GM20000 (cell line): ENCODE measurements around the gene PGBD2.
"Not testable (repeated sequence)": the region's sequence is repeated elsewhere in the genome, so short reads cannot be mapped to it uniquely, and the experiment has no call there.

Experiments
- DNase-seq: peaks from one replicate; pipeline ENCODE4 v3.0.0; 2012; ENCODE audit warnings: low spot score
- TF ChIP-seq, protein P1 (sequence below): IDR thresholded peaks from 2 replicates; pipeline ENCODE4 v1.5.1; 2012; ENCODE audit warnings: mild to moderate bottlenecking, control low read depth; ENCODE audit errors: extremely low read depth, missing control alignments

PGBD2 gene

DNA sequence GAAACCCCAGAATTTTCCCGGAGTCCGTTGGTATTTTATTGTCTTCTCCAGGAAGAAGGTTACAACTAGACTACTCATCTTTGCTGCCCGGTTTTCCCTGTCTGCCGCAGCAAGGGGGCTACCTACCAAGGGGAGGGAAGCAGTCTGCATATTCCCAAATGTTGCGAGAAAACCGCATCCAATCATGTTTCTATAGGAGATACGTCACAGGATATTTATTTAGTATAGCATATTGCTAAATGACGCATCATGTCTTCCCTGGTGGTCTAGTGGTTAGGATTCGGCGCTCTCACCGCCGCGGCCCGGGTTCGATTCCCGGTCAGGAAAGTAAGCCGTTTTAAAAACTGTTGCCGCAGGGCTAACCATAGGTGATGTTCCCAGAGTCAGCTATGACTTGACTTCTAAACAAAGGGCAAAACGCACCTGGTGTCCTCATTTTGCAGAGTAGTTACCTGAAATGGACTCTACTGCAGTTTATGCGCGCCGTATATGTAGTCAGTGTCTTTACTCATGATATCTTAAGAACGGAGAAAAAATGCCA lies 32.0 kb upstream of the PGBD2 start:
- no peak for DNase-seq
- TF ChIP-seq, protein P1, sequence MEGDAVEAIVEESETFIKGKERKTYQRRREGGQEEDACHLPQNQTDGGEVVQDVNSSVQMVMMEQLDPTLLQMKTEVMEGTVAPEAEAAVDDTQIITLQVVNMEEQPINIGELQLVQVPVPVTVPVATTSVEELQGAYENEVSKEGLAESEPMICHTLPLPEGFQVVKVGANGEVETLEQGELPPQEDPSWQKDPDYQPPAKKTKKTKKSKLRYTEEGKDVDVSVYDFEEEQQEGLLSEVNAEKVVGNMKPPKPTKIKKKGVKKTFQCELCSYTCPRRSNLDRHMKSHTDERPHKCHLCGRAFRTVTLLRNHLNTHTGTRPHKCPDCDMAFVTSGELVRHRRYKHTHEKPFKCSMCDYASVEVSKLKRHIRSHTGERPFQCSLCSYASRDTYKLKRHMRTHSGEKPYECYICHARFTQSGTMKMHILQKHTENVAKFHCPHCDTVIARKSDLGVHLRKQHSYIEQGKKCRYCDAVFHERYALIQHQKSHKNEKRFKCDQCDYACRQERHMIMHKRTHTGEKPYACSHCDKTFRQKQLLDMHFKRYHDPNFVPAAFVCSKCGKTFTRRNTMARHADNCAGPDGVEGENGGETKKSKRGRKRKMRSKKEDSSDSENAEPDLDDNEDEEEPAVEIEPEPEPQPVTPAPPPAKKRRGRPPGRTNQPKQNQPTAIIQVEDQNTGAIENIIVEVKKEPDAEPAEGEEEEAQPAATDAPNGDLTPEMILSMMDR = no peak

DNA sequence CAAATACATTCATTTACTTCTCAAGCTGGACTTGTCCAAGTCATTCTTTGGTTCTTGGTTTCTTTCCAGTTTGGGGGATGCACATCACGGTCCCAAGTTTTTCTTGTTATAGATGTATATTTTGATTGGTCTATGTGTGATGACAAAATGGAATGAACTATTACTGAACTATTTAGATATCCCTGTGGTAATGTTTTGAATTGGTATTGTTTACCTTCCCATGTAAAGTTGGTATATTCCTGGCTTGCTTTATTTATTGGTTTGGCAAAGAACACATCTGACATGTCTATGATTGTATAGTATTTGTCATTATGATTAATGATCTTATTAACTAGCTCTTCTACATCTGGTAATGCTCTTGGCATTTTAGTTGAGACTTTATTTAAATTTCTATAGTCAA lies 24.8 kb upstream of the PGBD2 start:
- no peak for DNase-seq

GRCh38 chr1:248882427-248882826 lies 23.6 kb upstream of the PGBD2 start:
- DNase-seq = not testable (repeated sequence)

More for the DNA sequence above, 24.8 kb upstream of the PGBD2 start:
- TF ChIP-seq, protein P1 = no peak

DNA sequence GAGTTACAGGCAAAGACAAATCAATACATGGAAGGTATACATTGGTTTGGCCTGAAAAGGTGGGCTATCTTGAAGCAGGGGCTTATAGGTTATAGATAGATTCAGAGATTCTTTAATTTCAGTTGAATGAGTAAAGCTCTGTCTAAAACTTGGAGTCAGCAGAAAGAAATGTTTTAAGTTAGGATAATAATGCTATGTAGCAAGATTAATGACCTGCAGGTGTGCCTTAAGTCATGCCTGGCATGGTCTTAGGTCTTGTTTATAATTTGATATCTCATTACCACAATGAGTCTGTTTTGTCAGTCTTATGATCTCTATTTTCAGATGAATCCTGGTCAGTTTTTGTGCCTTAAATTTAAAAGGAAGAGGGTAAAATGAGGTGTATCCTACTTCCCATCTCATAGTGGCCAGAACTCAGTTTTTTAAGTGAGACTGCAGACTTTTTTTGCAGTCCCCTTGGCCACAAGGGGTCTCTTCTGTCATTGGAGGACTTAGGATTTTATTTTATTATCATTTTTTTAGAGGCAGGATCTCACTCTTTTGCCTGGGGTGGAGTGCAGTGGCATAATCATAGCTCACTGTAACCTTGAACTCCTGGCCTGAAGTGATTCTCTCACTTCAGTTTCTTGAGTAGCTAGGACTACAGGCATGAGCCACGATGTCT lies 21.3 kb upstream of the PGBD2 start:
- DNase-seq = no peak

DNA sequence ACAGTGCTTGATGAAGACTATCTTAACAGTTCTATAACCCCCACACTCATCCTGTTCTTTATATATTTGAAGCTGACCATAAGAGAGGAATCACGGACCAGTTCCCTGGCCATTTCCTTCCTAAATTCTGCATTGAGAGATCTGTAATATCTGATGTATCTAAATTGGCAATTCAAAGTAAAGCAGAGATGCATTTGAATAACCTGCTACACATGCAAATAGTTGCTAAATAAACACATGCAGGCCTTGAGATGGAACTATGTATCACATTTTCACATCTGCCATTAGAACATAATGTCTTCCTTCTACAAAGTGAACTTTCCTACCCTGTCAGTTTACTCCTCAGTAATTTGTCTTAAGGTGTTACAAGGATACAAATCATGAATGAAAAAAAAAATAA lies 20.4 kb upstream of the PGBD2 start:
- TF ChIP-seq, protein P1 = no peak
- DNase-seq = no peak

More for the DNA sequence above, 21.3 kb upstream of the PGBD2 start:
- TF ChIP-seq, protein P1 = no peak

GRCh38 chr1:248886237-248886895 lies 19.7 kb upstream of the PGBD2 start:
- DNase-seq = no peak
- TF ChIP-seq, protein P1 = no peak

DNA sequence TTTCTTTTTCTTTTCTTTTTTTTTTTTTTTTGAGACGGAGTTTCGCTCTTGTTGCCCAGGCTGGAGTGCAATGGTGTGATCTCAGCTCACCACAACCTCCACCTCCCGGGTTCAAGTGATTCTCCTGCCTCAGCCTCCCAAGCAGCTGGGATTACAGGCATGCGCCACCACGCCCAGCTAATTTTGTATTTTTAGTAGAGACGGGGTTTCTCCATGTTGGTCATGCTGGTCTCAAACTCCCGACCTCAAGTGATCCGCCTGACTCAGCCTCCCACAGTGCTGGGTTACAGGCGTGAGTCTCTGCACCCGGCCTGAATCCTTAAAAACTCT lies 16.2 kb upstream of the PGBD2 start:
- DNase-seq = not testable (repeated sequence)

GRCh38 chr1:248890549-248891498 lies 15.2 kb upstream of the PGBD2 start:
- DNase-seq = no peak
- TF ChIP-seq, protein P1 = no peak
